GM23338 (cell line): ENCODE data around the gene CRYL1.

ENCODE experiments used
- CREB1 ChIP-seq: fragments of 250-450 bp; sonication (Bioruptor Pico); IDR thresholded peaks from 2 replicates; pipeline ENCODE4 v1.5.0; 2020; ENCODE audit warnings: low read depth, mild to moderate bottlenecking, moderate library complexity
- CTCF ChIP-seq, 2 experiments: fragments of 200-600 bp in 1 of 2; sonication (generic) in 1 of 2; conservative IDR thresholded peaks; 2 replicates each; pipeline versions ENCODE4 v1.5.1 to v1.6.1; 2016 to 2017; ENCODE audit warnings: antibody characterized with exemption in 2 of 2, low read depth in 2 of 2, mild to moderate bottlenecking in 2 of 2, moderate library complexity in 1 of 2
- EZH2 ChIP-seq: fragments of 200-600 bp; sonication (generic); IDR thresholded peaks from one replicate; pipeline ENCODE4 v1.8.0; 2017; ENCODE audit warnings: antibody characterized with exemption, mild to moderate bottlenecking, low read depth; ENCODE audit not compliant: unreplicated experiment
- JUNB ChIP-seq: IDR thresholded peaks from one replicate; pipeline ENCODE4 v1.6.1; 2016; ENCODE audit warnings: antibody characterized with exemption; ENCODE audit not compliant: unreplicated experiment
- POLR2AphosphoS5 ChIP-seq: IDR thresholded peaks from 2 replicates; pipeline ENCODE4 v1.6.1; 2016; ENCODE audit warnings: antibody characterized with exemption, low read depth
- STAT1 ChIP-seq: IDR thresholded peaks from one replicate; pipeline ENCODE4 v1.6.1; 2016; ENCODE audit warnings: antibody characterized with exemption; ENCODE audit not compliant: unreplicated experiment

- TF ChIP-seq STAT1 (no peak), CTCF (conservative IDR thresholded peaks at IDR 0.05; ENCODE audit: low read depth in 2 of 2) (no peak), EZH2 (no peak), POLR2AphosphoS5 (no peak), CREB1 (no peak), JUNB (no peak)
These were observed 127.8 kb downstream of the CRYL1 start for GRCh38 chr13:20397896-20398295.
